A673 (cell line): Measurements from ENCODE around the gene DIP2C. TPM values are rescaled to one million over a fixed set of nuclear protein-coding genes. Genes with fewer than 3 reads are reported as not detected.

Experiments used
- BruUV-seq: library from RNA; stranded (reverse); fragments of 400-500 nt; replicated peaks from 2 replicates; lab custom pipeline; 2021; lab: Mats Ljungman, UMichigan
- CTCF ChIA-PET: fragments of 300-600 bp; sonication (Branson Sonifier 250); formaldehyde crosslinking; loops from one replicate; lab custom pipeline; 2022; ENCODE audit warnings: antibody characterized with exemption; lab: Charles Lee
- POLR2A ChIA-PET: fragments of 300-600 bp; sonication (Branson Sonifier 250); formaldehyde crosslinking; loops from one replicate; lab custom pipeline; 2022; ENCODE audit warnings: antibody characterized with exemption; ENCODE audit not compliant: low non-redundant PET; lab: Charles Lee
- DNase-seq: peaks from one replicate; pipeline ENCODE4 v3.0.0-alpha.2; 2015; ENCODE audit warnings: low spot score
- H3K27ac ChIP-seq: fragments of 200-600 bp; sonication (generic); 2 replicates; pipeline ENCODE4 v1.5.1; 2016; ENCODE audit warnings: mixed run types, low read depth, mild to moderate bottlenecking, mixed read lengths, antibody characterized with exemption, low read length; ENCODE audit not compliant: poor library complexity, severe bottlenecking
- H3K27me3 ChIP-seq: fragments of 200-600 bp; sonication (generic); replicated peaks from 2 replicates; pipeline ENCODE4 v1.6.1; 2017; ENCODE audit warnings: mixed run types, low read depth, mild to moderate bottlenecking, mixed read lengths, antibody characterized with exemption, low read length; ENCODE audit not compliant: insufficient read depth, poor library complexity
- H3K36me3 ChIP-seq: fragments of 200-600 bp; sonication (generic); 2 replicates; pipeline ENCODE4 v1.6.1; 2016; ENCODE audit warnings: mixed run types, mild to moderate bottlenecking, mixed read lengths, antibody characterized with exemption, low read length; ENCODE audit not compliant: insufficient read depth, poor library complexity, severe bottlenecking
- H3K4me1 ChIP-seq: fragments of 200-600 bp; sonication (generic); 2 replicates; pipeline ENCODE4 v1.6.1; 2017; ENCODE audit warnings: mixed run types, mild to moderate bottlenecking, mixed read lengths, antibody characterized with exemption, low read length; ENCODE audit not compliant: insufficient read depth, poor library complexity, severe bottlenecking
- H3K4me3 ChIP-seq: fragments of 200-600 bp; sonication (generic); 2 replicates; pipeline ENCODE4 v1.5.1; 2016; ENCODE audit warnings: low read depth, mixed run types, mild to moderate bottlenecking, mixed read lengths, low read length; ENCODE audit not compliant: poor library complexity, severe bottlenecking
- H3K9me3 ChIP-seq: fragments of 200-600 bp; sonication (generic); 2 replicates; pipeline ENCODE4 v1.6.1; 2016; ENCODE audit warnings: mixed run types, low read depth, mild to moderate bottlenecking, mixed read lengths, antibody characterized with exemption, low read length; ENCODE audit not compliant: poor library complexity, severe bottlenecking
- EZH2 ChIP-seq: fragments of 200-600 bp; sonication (generic); IDR thresholded peaks from 2 replicates; pipeline ENCODE4 v1.6.1; 2017; ENCODE audit warnings: borderline replicate concordance, low read depth, mild to moderate bottlenecking, mixed read lengths, antibody characterized with exemption, low read length; ENCODE audit not compliant: poor library complexity, severe bottlenecking
- intact Hi-C: fragments of 100-400 bp; cut with micrococcal nuclease; formaldehyde crosslinking; loops from one replicate; pipeline ENCODE4 v1.10.0; 2022; ENCODE audit not compliant: unreplicated experiment
- total RNA-seq: library from RNA; stranded (reverse); gene quantifications from 2 replicates; pipeline ENCODE4 v1.2.3, GENCODE V29; 2021
- TF ChIP-seq, protein P1 (sequence below): fragments of 300-800, 200-600 bp; sonication (generic); conservative IDR thresholded peaks from 2 replicates; pipeline ENCODE4 v1.5.1; 2017; ENCODE audit warnings: low read depth, mild to moderate bottlenecking, antibody characterized with exemption, low read length, moderate library complexity, mixed read lengths

Gene DIP2C
- total RNA-seq, 1 experiment from 2014 or later = 13.2 TPM

DNA sequence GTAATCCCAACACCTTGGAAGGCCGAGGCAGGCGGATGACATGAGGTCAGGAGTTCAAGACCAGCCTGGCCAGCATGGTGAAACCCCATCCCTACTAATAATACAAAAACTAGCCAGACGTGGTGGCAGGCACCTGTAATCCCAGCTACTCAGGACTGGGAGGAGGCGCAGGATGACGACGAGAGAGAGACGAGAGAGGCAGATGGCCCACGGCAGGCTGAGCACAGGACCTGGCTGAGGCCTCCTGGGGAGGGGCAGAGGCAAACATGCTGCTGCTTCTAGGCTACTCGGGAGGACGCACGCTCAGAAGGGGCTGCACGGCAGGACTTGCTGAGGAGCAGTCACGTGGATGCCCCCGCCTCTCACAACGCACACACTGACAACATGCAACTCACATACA lies 22.4 kb downstream of the DIP2C start:
- intact Hi-C loops = no loop called here
- TF ChIP-seq EZH2 = no peak
- TF ChIP-seq, protein P1, sequence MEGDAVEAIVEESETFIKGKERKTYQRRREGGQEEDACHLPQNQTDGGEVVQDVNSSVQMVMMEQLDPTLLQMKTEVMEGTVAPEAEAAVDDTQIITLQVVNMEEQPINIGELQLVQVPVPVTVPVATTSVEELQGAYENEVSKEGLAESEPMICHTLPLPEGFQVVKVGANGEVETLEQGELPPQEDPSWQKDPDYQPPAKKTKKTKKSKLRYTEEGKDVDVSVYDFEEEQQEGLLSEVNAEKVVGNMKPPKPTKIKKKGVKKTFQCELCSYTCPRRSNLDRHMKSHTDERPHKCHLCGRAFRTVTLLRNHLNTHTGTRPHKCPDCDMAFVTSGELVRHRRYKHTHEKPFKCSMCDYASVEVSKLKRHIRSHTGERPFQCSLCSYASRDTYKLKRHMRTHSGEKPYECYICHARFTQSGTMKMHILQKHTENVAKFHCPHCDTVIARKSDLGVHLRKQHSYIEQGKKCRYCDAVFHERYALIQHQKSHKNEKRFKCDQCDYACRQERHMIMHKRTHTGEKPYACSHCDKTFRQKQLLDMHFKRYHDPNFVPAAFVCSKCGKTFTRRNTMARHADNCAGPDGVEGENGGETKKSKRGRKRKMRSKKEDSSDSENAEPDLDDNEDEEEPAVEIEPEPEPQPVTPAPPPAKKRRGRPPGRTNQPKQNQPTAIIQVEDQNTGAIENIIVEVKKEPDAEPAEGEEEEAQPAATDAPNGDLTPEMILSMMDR = no peak
- Histone ChIP-seq H3K27me3 (no peaks in the 10 kb centered on the region), H3K4me3 (no peak overlapping the region), H3K9me3 (no peaks in the 10 kb centered on the region), H3K4me1 (no peaks in the 10 kb centered on the region), H3K27ac (no peak overlapping the region), H3K36me3 (no peaks in the 10 kb centered on the region)
- no TSS peak for BruUV-seq
- POLR2A ChIA-PET = no interaction called here
- no peak for DNase-seq
- CTCF ChIA-PET = no interaction called here

DNA sequence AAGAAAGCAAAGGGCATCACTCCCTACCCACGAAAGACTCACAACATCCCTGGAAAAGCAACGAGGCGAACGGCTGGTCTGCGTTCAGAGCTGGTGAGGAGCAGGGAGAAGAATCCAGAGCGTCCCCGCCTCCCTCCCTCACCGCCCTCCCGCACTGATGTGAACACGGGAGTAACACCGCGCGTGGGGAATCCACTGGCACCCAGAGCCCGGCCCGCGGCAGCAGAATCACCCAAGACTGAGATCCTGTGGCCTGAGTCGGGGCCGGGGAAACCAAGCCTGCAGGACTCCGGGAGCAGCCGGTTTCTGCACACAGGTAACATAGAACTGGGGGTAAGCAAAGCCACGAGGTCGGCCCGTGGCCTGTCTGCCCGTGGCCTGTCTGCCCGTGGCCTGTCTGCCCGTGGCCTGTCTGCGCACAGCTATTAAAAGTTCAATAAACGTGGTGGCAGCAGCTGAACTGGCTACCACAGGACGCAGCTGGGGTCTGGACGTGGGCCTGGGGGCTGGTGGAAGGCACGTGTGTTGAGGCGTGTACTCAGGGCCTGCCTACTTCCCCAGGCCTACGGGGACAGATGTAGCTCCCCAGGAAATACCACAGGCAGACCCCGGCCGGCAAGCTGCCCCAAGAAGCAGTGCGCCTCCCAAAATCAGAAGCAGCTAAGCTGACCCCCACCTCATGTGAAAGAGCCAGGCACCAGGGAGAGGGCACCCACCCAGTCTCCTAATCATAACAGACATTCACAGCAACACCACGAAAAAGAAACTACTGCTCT lies 23.0 kb downstream of the DIP2C start:
- ChIA-PET CTCF (no interaction called here), POLR2A (no interaction called here)
- DNase-seq = no peak
- Histone ChIP-seq H3K27ac (no peak overlapping the region), H3K4me1 (no peaks in the 10 kb centered on the region), H3K27me3 (no peaks in the 10 kb centered on the region), H3K4me3 (no peak overlapping the region), H3K36me3 (no peaks in the 10 kb centered on the region), H3K9me3 (no peaks in the 10 kb centered on the region)
- BruUV-seq = no TSS peak
- TF ChIP-seq, protein P1 = no peak
- TF ChIP-seq EZH2 = no peak
- intact Hi-C loops = no loop called here

DNA sequence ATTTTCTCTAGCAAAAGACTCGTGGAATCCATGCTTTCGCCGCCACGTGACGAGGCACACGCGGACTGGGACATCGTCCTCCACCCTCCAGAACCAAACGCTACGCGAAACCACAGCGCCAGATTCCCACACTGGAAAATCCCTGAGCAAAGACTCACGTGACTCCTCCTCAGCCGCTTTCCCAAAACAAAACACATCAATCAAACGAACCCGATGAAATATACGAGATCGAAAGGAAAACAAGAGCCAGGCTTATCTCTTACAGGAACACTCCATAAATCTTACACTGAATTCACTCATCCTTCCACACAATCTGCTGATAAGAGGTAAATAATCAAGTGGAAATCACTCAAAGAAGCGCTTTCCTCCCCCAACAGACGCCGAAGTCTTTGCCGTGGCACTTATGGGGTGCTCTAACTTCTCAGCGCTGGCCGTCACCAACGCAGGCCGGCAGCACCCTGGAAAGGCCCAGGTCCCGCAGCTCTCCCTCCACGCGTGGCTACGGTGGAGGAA lies 23.8 kb downstream of the DIP2C start:
- H3K27me3 ChIP-seq = no peaks in the 10 kb centered on the region
- DNase-seq = no peak
- intact Hi-C loops = no loop called here
- ChIA-PET POLR2A (no interaction called here), CTCF (no interaction called here)
- no peak overlapping the region for H3K27ac ChIP-seq
- H3K9me3 ChIP-seq = no peaks in the 10 kb centered on the region
- peaks cover 2% of the 10 kb centered on the region for H3K4me1 ChIP-seq
- no peak for TF ChIP-seq EZH2
- TF ChIP-seq, protein P1 = no peak
- no peaks in the 10 kb centered on the region for H3K36me3 ChIP-seq
- no TSS peak for BruUV-seq
- H3K4me3 ChIP-seq = no peak overlapping the region
